Measurements from ENCODE around the gene FAM107B.

The FAM107B gene

GRCh38 chr10:14772399-14772798, 2.3 kb downstream of the FAM107B start (continued):
- TF ChIP-seq ZNF18 (tag by site-specific recombination; IDR thresholded peaks at IDR 0.05) (no peak), ZNF16 (tag by site-specific recombination; IDR thresholded peaks at IDR 0.05; ENCODE audit: low read depth) (no peak), ZNF76 (tag by site-specific recombination; IDR thresholded peaks at IDR 0.05; ENCODE audit: borderline replicate concordance, low read depth) (no peak), ZNF10 (tag by site-specific recombination; IDR thresholded peaks at IDR 0.05) (no peak), ZFHX2 (tag by site-specific recombination; conservative IDR thresholded peaks at IDR 0.05) (no peak), ZSCAN18 (tag by site-specific recombination; IDR thresholded peaks at IDR 0.05) (no peak), ZNF366 (tag by site-specific recombination; conservative IDR thresholded peaks at IDR 0.05) (no peak), SP3 (tag by site-specific recombination; IDR thresholded peaks at IDR 0.05) (no peak), IKZF3 (tag by site-specific recombination; IDR thresholded peaks at IDR 0.05) (no peak)

- no peaks in the 10 kb centered on the region for H3K4me1 ChIP-seq (ENCODE audit: control insufficient read depth, insufficient read depth, low read length)
- H3K4me3 ChIP-seq (ENCODE audit: low read depth, low read length), result no peak overlapping the region
- TF ChIP-seq ZNF404 (tag by site-specific recombination; IDR thresholded peaks at IDR 0.05) (no peak), ZNF654 (tag by site-specific recombination; IDR thresholded peaks at IDR 0.05; ENCODE audit: low read depth) (no peak), GLIS1 (tag by site-specific recombination; IDR thresholded peaks at IDR 0.05) (no peak), ZNF112 (tag by site-specific recombination; IDR thresholded peaks at IDR 0.05) (no peak), ZNF18 (tag by site-specific recombination; IDR thresholded peaks at IDR 0.05) (no peak), ZNF121 (tag by site-specific recombination; IDR thresholded peaks at IDR 0.05) (no peak), PRDM10 (tag by site-specific recombination; IDR thresholded peaks at IDR 0.05) (no peak), ZNF341 (tag by site-specific recombination; IDR thresholded peaks at IDR 0.05; ENCODE audit: low read depth) (no peak), OVOL3 (tag by site-specific recombination; IDR thresholded peaks at IDR 0.05) (no peak), ZNF24 (tag by site-specific recombination; IDR thresholded peaks at IDR 0.05) (no peak), SALL2 (tag by site-specific recombination; IDR thresholded peaks at IDR 0.05; ENCODE audit: borderline replicate concordance) (no peak), ZFP41 (tag by site-specific recombination; IDR thresholded peaks at IDR 0.05; ENCODE audit: borderline replicate concordance) (no peak), HOXA7 (CRISPR knock-in tag; IDR thresholded peaks at IDR 0.05; ENCODE audit: borderline replicate concordance) (no peak), ELK4 (IDR thresholded peaks at IDR 0.05; ENCODE audit: borderline replicate concordance, low read depth, low read length) (no peak), ZNF747 (tag by site-specific recombination; IDR thresholded peaks at IDR 0.05) (no peak), SP7 (tag by site-specific recombination; IDR thresholded peaks at IDR 0.05) (no peak)
- H3K27ac ChIP-seq (ENCODE audit: extremely low read depth, low read depth, low read length), result no peak overlapping the region
- no peaks in the 10 kb centered on the region for H3K9me3 ChIP-seq (ENCODE audit: control insufficient read depth, insufficient read depth, low read depth, low read length)
- H3K36me3 ChIP-seq (ENCODE audit: control insufficient read depth in 2 of 2, insufficient read depth in 1 of 2, low read length in 2 of 2), result no peaks in the 10 kb centered on the region
- POLR2A ChIA-PET, result no interaction called here
- CTCF ChIA-PET, result interaction anchor here (0.6 kb wide), 1 partner anchor 239 kb away, joined by 6 read pairs; no protein-coding TSS in a partner anchor
Measured at GRCh38 chr10:14770927-14771326, 3.8 kb downstream of the FAM107B start.

All from HEK293 (cell line).